Limb (tissue), 2 donors: ENCODE measurements around the gene CCDC183.
A peak's percentile ranks its signal among the peaks of the same experiment; 100 is the strongest.
"Not testable (repeated sequence)": the region's sequence is repeated elsewhere in the genome, so short reads cannot be mapped to it uniquely, and the experiment has no call there.

ENCODE experiments used
- DNase-seq, 2 donors: peaks; one replicate each; pipeline ENCODE4 v3.0.0-alpha.2; 2016; ENCODE audit errors: extremely low spot score in 2 of 2

The CCDC183 gene

DNA sequence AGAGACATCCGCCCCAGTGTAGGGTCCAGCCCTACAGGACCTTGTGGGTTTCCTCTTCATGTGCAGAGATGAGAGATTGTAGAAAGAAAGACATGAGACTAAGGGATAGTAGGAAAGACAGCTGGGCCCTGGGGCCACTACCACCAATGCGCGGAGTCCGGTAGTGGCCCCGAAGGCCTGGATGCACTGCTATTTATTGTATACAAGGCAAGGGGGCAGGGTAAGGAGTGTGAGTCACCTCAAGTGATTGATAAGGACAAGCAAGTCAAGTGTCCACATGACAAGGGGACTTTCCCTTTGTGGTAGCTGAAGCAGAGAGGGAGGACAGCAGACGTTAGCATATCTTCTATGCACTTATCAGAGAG lies 11.2 kb upstream of the CCDC183 start:
- no peak for DNase-seq

GRCh38 chr9:136785565-136786355 lies 10.4 kb upstream of the CCDC183 start:
- DNase-seq = not testable (repeated sequence)

GRCh38 chr9:136786451-136786850 lies 9.7 kb upstream of the CCDC183 start:
- DNase-seq = no peak

- DNase-seq = not testable (repeated sequence)
These were observed 9.2 kb upstream of the CCDC183 start for GRCh38 chr9:136786983-136787382.

GRCh38 chr9:136787690-136788400 lies 8.3 kb upstream of the CCDC183 start:
- peak; percentile 79 to 82 for DNase-seq

- DNase-seq = not testable (repeated sequence)
These were observed 7.3 kb upstream of the CCDC183 start for GRCh38 chr9:136788644-136789522.

- no peak for DNase-seq
These were observed 6.6 kb upstream of the CCDC183 start for GRCh38 chr9:136789523-136789937.

DNA sequence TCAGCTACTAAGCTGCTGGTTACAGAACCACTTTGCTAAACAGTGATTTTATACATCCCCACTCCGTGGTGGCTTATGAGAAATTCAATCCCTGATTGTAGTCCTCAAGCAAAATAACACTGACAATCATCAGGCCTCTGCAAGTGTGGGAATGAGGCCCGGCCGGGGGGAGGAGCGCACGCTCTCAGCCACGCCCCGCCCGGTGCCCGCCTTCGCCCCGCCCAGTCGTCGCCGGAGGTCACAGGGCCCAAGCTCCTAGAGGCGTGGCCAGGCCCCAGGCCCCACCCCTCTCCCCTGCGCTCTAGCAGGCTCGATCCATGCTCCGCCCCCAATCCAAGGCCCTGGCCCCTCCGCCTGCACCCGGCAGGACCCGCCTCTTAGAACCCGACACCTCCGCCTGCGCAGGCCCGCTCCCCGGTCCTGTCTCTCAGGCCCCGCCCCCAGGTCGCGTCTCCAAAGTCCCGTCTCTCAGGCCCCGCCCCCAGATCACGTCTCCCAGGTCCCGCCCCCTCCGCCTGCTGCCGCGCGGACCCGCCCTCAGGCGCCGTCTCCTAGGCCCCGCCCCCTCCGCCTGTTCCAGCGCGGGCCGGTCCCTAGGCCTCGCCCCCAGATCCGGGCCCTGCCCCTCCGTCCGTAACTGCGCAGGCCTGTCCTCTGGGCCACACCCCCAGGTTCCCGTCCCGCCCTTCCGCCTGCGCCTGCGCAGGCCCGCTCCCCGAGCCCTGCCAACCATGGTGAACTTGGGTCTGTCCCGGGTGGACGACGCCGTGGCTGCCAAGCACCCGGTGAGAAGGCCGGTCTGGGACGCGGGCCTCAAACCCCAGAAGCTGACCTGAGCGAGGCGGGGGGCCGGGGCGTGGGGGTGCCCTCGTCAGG lies 5.3 kb upstream of the CCDC183 start, which contains the start of gene TMEM141:
Gene TMEM141, plus strand, starts transcription at position 705 of the 876 bp plus-strand sequence. Its CDS starts 27 bp downstream, at position 732.
- DNase-seq = peak; percentile 100

DNA sequence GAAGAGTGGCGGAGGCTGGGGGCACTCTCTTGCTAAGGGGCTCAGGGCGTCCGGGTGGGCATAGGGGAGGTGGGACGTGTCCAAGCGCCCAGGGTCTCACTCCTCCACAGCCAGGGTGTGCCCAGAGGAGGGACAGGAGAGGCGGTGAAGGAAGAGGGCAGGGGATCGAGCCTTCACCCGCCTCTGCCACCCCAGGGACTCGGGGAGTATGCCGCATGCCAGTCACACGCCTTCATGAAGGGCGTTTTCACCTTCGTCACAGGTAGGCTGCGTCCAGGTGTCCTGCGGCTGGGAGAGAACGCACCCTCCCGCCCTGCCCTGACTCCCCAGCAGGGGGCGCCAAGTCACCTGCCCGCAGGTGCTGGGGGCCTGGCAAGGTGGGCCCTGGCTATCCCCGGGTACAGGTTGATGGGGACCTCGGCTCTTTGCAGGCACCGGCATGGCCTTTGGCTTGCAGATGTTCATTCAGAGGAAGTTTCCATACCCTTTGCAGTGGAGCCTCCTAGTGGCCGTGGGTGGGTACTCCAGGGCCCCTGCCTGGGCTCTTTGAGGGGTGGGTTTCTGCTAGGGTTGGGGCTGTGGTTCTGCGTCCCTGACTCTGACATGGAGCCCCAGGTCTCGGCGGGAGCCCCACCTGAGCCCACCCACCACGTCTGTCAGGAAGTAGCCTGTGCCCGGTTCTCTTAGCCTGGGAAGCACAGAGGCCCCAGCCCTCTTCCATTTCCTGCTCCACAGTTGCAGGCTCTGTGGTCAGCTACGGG lies 4.4 kb upstream of the CCDC183 start:
- DNase-seq = peak in 1 of 2 donors; percentile 73

DNA sequence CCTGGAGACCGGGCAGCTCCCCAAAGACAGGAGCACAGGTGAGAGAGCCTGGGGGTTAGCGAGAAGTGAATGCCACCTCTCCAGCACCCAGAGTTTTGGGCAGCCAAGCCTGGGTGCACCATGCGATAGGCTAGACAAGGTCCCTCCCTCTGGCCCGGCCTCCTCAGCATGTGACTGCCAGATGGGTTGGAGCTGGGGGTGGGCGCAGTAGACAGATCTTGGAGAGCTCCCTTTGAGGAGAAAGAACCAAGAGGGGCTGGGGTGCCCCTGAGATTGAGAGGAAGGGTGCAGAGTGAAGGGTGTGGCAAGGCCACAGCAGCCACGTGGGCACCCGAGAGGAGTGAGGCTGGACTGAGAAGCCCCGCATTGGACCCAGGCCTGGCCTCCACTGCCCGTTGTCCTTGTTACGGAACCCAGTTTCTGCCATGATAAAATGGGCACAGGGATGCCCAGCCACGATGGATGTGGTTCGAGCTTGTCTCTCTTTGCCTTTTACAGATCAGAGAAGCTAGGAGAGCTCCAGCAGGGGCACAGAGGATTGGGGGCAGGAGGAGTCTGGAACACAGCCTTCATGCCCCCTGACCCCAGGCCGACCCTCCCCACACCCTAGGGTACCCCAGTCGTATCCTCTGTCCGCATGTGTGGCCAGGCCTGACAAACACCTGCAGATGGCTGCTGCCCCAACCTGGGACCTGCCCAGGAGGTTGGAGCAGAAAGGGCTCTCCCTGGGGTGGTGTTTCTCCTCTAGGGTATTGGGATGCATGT lies 3.6 kb upstream of the CCDC183 start:
- DNase-seq = no peak

DNA sequence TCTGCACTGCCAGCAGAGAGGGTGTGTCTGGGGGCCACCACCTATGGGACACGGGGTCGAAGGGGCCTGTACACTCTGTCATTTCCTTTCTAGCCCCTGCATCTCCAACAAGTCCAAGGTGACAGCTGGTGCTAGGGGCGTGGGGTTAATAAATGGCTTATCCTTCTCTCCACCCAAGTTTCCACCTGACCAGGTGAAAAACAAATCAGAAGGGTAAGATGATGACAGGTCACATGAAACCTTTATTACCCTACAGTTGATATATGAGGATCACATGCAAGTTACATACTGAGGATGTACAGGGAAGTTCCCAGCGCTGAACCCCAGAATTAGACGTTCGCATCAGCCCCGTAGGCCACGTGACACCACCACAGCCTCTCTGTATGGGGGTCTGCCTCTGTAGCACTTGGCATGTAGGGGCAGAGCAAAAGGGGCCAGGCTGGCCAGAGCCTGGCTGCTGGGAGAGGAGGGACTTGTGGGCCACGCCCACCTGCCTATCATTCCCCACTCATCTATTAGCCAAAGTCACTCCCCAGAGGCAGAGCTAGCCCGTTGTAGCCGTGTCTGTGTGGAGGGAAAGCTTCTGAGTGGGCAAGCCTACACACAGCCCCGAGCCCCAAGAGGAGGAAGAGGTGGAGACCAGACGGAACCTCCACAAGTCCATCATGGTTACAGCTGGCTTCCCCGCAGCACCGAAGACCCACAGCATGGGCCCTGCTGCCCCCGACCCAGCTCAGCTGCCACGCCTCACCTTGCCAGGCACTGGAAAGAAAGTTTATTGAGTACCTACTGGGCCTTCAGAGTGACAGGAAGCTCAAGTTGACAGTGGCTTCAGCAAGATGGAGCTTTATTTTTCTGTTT lies 2.8 kb upstream of the CCDC183 start:
- DNase-seq = no peak

DNA sequence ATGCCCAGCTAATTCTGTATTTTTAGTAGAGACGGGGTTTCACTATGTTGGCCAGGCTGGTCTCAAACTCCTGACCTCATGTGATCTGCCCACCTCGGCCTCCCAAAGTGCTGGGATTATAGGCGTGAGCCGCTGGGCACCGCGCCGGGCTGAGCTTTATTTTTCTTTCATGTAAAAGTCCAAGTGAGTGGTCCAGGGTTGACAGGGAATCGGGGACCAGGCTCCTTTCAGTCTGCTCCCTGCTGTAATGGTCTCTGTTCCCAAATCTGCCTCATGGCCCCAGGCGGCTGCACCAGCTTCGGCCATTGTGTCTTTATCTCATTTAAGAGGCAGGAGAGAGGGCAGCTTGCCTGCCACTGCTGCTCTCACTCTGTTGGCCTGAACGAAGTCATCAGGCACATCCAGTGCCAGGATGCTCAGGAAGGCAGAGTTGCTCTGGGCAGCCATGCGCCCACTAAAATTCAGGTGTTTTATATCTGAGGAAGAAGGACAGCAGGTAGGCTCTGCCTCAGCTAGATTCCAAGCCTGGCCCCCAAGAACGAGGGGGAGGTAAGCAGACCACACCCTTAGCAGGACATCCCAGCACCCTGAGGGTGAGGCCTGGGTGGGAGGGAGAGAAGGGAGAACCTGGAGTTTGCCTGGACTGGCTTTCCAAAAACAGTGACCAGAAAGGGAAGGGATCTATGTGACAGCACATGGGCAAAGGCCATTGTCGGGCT lies 1.7 kb upstream of the CCDC183 start:
- DNase-seq = no peak

DNA sequence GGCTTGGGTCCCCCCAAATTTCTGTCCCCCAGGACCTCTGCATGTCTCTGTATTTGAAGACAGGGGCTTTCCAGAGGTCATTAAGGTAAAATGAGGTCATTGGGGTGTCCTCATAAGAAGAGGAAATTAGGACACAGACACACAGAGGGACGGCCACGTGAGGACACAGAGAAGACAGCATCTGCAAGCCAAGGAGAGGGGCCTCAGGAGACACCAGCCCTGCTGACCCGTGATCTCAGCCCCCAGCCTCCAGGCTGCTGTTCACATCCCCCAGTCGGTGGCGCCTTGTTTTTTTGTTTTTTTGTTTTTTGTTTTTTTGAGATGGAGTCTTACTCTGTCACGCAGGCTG lies 1.2 kb upstream of the CCDC183 start:
- no peak for DNase-seq

DNA sequence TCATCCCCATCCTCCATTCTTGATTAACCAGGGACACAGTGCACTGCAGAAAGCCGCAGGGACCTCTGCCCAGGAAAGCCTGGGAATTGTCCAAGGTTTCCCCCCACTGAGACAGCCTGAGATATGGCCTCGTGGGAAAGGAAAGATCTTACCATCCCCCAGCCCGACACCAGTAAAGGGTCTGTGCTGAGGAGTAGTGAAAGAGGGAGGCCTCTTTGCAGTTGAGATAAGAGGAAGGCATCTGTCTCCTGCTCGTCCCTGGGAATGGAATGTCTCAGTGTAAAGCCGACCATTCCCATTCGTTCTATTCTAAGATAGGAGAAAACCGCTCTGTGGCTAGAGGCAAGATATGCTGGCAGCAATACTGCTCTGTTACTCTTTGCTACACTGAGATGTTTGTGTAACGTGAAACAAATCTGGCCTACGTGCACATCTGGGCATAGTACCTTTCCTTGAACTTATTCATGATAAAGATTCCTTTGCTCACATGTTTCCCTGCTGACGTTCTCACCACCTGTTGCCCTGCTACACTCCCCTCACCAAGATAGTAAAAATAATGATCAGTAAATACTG lies 723 bp downstream of the CCDC183 start:
- DNase-seq = not testable (repeated sequence)

DNA sequence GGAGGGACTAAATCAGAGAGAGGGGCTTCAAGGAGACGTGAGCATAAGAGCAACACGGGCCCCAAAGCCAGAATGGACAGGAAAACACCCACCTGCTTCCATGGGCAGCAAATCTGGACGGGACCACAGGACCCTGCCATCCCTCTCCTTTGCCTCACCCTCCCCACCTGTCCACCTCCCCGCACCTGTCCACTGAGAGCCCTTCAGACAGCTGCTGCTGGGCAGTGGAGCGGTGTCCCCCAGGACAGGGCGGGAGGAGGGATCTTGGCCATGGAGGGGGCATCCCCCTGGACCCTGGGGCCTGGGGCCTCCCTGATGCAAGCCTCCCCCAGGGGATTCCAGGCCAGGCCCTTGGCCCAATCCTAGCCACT lies 2.6 kb downstream of the CCDC183 start:
- DNase-seq = no peak

- no peak for DNase-seq
These were observed 3.1 kb downstream of the CCDC183 start for GRCh38 chr9:136799079-136799853.
